T-cell (primary cell): ENCODE data around the gene ANKRD13A. TPM values are rescaled to one million over a fixed set of nuclear protein-coding genes. Genes with fewer than 3 reads are reported as not detected.

Source experiments
- ATAC-seq, 4 experiments: fragments of 200-7000 bp in 3 of 4; fragments of 150-1000 bp in 1 of 4; cut with Tn5 transposase; replicated peaks in 1 of 4; 1 replicate in 3 of 4; 2 replicates in 1 of 4; pipeline ENCODE4 v1.10.0; 2021; ENCODE audit warnings: moderate library complexity in 3 of 4, mild to moderate bottlenecking in 2 of 4, moderate number of reproducible peaks in 1 of 4
- CTCF ChIA-PET, 2 donors: fragments of 300-600 bp; sonication (Branson Sonifier 250); formaldehyde crosslinking; loops; one replicate each; lab custom pipeline; 2022; ENCODE audit warnings: antibody characterized with exemption in 2 of 2; lab: Charles Lee
- POLR2A ChIA-PET, 2 donors: fragments of 300-600 bp; sonication (Branson Sonifier 250); formaldehyde crosslinking; loops; one replicate each; lab custom pipeline; 2022; ENCODE audit warnings: antibody characterized with exemption in 2 of 2; lab: Charles Lee
- DNase-seq, 35 experiments: peaks; one replicate each; pipeline versions ENCODE4 v3.0.0 to v3.0.0-alpha.2; 2013 to 2023
- H3K27ac ChIP-seq: one replicate; pipeline ENCODE4 v1.5.1; 2013; ENCODE audit warnings: low read length
- H3K27me3 ChIP-seq, 2 experiments: replicated peaks in 1 of 2; 1 replicate in 1 of 2; 2 replicates in 1 of 2; pipeline versions ENCODE4 v1.6.1 to v1.7.0; 2013; ENCODE audit warnings: low read length in 1 of 2, mixed read lengths in 1 of 2; ENCODE audit not compliant: control insufficient read depth in 2 of 2, insufficient read depth in 2 of 2; ENCODE audit errors: extremely low read depth in 1 of 2
- H3K36me3 ChIP-seq, 2 donors: 1 replicate in 1 of 2; 2 replicates in 1 of 2; pipeline versions ENCODE4 v1.6.1 to v1.7.0; 2013; ENCODE audit warnings: low read length in 1 of 2; ENCODE audit not compliant: control insufficient read depth in 2 of 2, insufficient read depth in 1 of 2; ENCODE audit errors: extremely low read depth in 1 of 2
- H3K4me1 ChIP-seq, 2 experiments: 1 replicate in 1 of 2; 2 replicates in 1 of 2; pipeline versions ENCODE4 v1.6.1 to v1.7.0; 2013; ENCODE audit warnings: low read length in 2 of 2, mixed read lengths in 1 of 2; ENCODE audit not compliant: insufficient read depth in 2 of 2, control insufficient read depth in 1 of 2; ENCODE audit errors: extremely low read depth in 1 of 2
- H3K4me3 ChIP-seq, 2 donors: 1 replicate in 1 of 2; 2 replicates in 1 of 2; pipeline versions ENCODE4 v1.5.1 to v1.7.0; 2013; ENCODE audit warnings: mild to moderate bottlenecking in 2 of 2, low read length in 1 of 2, moderate library complexity in 1 of 2; ENCODE audit not compliant: control insufficient read depth in 1 of 2; ENCODE audit errors: extremely low read depth in 1 of 2
- H3K9me3 ChIP-seq: 2 replicates; pipeline ENCODE4 v1.7.0; 2013
- H3K27ac Mint-ChIP-seq, 2 donors: one replicate each; pipeline ENCODE4 v1.8.0; 2020 to 2021; ENCODE audit warnings: mild to moderate bottlenecking in 2 of 2, mixed read lengths in 2 of 2
- H3K27me3 Mint-ChIP-seq, 2 donors: one replicate each; pipeline ENCODE4 v1.8.0; 2021 to 2022; ENCODE audit warnings: mixed read lengths in 2 of 2
- H3K36me3 Mint-ChIP-seq: one replicate; pipeline ENCODE4 v1.8.0; 2021; ENCODE audit warnings: mixed read lengths
- H3K4me1 Mint-ChIP-seq, 3 donors: one replicate each; pipeline ENCODE4 v1.8.0; 2020 to 2022; ENCODE audit warnings: mixed read lengths in 3 of 3, mild to moderate bottlenecking in 1 of 3
- H3K4me3 Mint-ChIP-seq, 3 donors: one replicate each; pipeline ENCODE4 v1.8.0; 2020 to 2022; ENCODE audit warnings: mild to moderate bottlenecking in 3 of 3, mixed read lengths in 3 of 3, moderate library complexity in 3 of 3
- H3K9me3 Mint-ChIP-seq, 3 donors: one replicate each; pipeline ENCODE4 v1.8.0; 2020 to 2022; ENCODE audit warnings: mixed read lengths in 3 of 3
- WGBS: methylation state at CpG from one replicate; pipeline ENCODE4 v1.1.5; 2013; ENCODE audit warnings: missing lambda C conversion rate; ENCODE audit not compliant: insufficient coverage; 5-methylcytosine and 5-hydroxymethylcytosine counted together
- total RNA-seq, 35 experiments: library from RNA in 6 of 35; stranded (reverse) in 6 of 35; fragments of 120-200 nt in 1 of 35; gene quantifications; one replicate each; pipeline versions ENCODE4 v1.2.1 to v1.2.4 and lab custom pipeline; 2013 to 2026

Gene ANKRD13A
- total RNA-seq = 10 to 100 TPM; 63.8 to 87.0 (median 76.8) TPM
- 93.4 TPM for total RNA-seq (2013)
- total RNA-seq (lab: John Stamatoyannopoulos, UW) = 43.0 to 200 (median 129) reads per million in 29 experiments

DNA sequence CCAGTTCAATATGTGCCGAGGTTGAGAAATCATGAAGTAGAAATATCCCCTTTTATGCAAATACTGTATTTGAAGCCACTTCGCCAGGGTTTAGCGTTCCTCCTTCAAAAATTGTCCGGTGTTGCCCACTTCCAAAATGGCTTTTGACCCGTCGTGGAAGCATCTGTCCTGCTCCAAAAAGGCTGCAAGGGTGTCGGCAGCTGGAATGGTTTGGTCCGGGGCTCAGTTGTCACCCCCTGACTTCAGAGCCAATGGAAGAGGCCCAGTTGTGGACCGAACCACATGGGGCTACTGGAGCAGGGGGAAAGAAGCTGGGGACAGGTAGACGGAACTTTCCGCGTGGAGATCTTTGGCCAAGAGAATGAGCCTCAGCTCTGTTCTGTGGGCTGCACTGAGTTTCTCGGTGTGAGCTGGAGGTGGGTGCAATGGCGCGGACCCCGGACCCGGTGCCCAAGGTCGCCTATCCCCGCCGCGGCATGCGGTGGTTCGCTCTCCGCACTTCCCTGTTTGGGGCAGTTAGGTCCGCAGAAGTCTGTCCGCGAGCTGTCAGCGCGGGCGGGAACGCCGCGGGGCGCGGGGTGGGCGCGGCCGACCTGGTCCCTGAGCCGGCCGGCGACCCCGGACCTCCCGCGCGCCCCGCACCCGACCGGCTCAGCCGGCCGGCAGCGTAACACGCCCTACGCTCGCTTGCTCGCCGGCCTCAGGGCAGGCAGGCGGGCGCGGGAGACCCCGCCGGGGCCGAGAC is at the start of gene ANKRD13A:
Gene ANKRD13A, plus strand, starts transcription at position 527 of the 745 bp plus-strand sequence. CDS start 259 bp downstream, outside the sequence.
- peak within 1 kb of the TSS; percentile 76 to 88 for H3K4me3 ChIP-seq
- peaks cover 0 to 2% of the 10 kb centered on the region in 2 donors for H3K36me3 ChIP-seq
- Mint-ChIP-seq H3K27me3 (no peaks in the 10 kb centered on the region), H3K27ac (peak within 1 kb of the TSS; percentile 99 to 100), H3K4me3 (peak within 1 kb of the TSS; percentile 98 to 99 (median 98)), H3K9me3 (no peaks in the 10 kb centered on the region), H3K36me3 (no peaks in the 10 kb centered on the region), H3K4me1 (peaks cover 66 to 75% (median 69%) of the 10 kb centered on the region in 3 donors)
- H3K4me1 ChIP-seq = peaks cover 16 to 58% of the 10 kb centered on the region in 2 experiments
- no peaks in the 10 kb centered on the region for H3K27me3 ChIP-seq
- H3K9me3 ChIP-seq = no peaks in the 10 kb centered on the region
- under 1% methylated on average over 60 of the region's 62 CpGs for WGBS
- peak; percentile 64 to 71 (median 68) for ATAC-seq
- H3K27ac ChIP-seq = peak within 1 kb of the TSS; percentile 85
- CTCF ChIA-PET = interaction anchor here in 1 of 2 donors (0.5 to 0.6 kb wide), 2 partner anchors 114 to 571 kb away, joined by 3 to 7 read pairs; no protein-coding TSS in a partner anchor
- peak; percentile 74 to 94 (median 85) for DNase-seq
- POLR2A ChIA-PET = interaction anchor here in 1 of 2 donors (0.6 to 0.9 kb wide), 2 partner anchors 8 to 125 kb away, joined by 4 to 10 read pairs; no protein-coding TSS in a partner anchor

DNA sequence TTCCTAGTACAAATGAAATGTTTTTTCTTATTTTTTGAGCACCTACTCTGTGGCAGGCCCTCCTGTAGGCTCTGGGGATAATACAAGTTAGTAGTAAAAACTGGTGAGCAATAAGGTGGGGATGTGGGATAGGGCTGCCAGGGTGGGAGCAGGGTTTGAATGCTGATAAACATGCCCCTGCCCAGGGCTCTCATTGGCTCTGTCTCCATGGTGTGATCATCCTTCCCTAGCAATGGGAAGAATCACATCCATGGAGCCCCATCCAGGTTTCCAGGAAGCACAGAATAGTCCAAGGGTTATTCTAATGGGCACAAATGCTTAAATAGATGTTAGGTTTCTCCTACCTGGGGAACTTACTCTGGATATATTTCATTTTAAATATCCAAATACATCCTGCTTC is 48.6 kb upstream of the ANKRD13A start:
- H3K27ac Mint-ChIP-seq = peak overlapping the region in 1 of 2 donors; percentile 34
- H3K27me3 Mint-ChIP-seq = no peaks in the 10 kb centered on the region
- H3K9me3 Mint-ChIP-seq = no peaks in the 10 kb centered on the region
- peaks cover 18 to 79% of the 10 kb centered on the region in 2 donors for H3K36me3 ChIP-seq
- no peaks in the 10 kb centered on the region for H3K27me3 ChIP-seq
- H3K9me3 ChIP-seq = no peaks in the 10 kb centered on the region
- POLR2A ChIA-PET = interaction anchor here (0.5 to 1.0 kb wide), 3 partner anchors 9 to 519 kb away, joined by 3 to 8 read pairs (median 3); no protein-coding TSS in a partner anchor
- H3K4me3 Mint-ChIP-seq = no peak overlapping the region
- no peak overlapping the region for H3K4me3 ChIP-seq
- H3K27ac ChIP-seq = no peak overlapping the region
- H3K36me3 Mint-ChIP-seq = peaks cover 62% of the 10 kb centered on the region
- CTCF ChIA-PET = no interaction called here
- ATAC-seq (no peak), DNase-seq (no peak)
- peaks cover 13 to 16% of the 10 kb centered on the region in 2 experiments for H3K4me1 ChIP-seq
- peaks cover 28 to 32% (median 32%) of the 10 kb centered on the region in 3 donors for H3K4me1 Mint-ChIP-seq

DNA sequence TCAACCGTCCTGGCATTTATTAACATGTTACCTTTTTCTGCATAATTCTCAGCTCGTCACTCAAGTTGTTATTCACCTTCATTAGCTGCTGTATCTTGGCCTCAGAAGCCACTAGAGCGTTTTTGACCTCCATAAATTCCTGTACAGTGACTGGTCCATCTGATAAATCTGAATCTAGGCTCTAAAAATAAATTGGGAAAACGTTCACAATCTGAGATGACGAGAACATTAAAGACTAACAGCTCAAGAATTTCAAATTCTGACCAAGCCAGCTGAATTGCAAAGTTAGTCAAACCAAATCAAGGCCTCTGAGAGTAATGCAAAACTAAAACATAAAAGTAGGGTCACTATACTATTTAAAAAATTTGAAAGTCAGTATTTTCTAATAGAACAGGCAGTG is 48.1 kb upstream of the ANKRD13A start:
- CTCF ChIA-PET = no interaction called here

DNA sequence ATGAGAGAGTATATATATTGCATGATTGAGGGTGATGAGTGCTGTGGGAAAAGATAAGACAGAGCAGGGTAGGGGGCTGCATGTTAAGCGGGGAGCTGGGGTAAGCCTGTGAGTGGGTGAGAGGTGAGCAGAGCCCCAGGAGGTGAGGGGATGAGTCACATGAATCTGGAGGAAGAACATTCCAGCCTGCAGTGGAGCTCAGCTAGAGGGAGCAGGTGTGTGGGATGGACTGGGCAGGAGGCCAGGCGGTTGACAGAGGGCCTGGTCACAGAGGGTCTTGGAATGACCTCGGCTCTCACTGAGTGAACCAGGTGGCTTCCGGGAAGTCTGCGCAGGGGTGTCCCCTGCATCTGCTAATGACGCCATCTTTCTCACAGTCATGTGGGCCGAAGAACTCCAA is 47.5 kb upstream of the ANKRD13A start:
- Histone ChIP-seq H3K4me1 (peaks cover 9% of the 10 kb centered on the region in 2 experiments), H3K4me3 (no peak overlapping the region), H3K9me3 (no peaks in the 10 kb centered on the region), H3K36me3 (peaks cover 18 to 85% of the 10 kb centered on the region in 2 donors), H3K27me3 (no peaks in the 10 kb centered on the region), H3K27ac (no peak overlapping the region)
- Mint-ChIP-seq H3K27me3 (no peaks in the 10 kb centered on the region), H3K9me3 (no peaks in the 10 kb centered on the region), H3K27ac (no peak overlapping the region), H3K4me1 (peaks cover 22 to 27% (median 26%) of the 10 kb centered on the region in 3 donors), H3K36me3 (peaks cover 63% of the 10 kb centered on the region), H3K4me3 (no peak overlapping the region)
- ATAC-seq (no peak), DNase-seq (no peak)
- ChIA-PET POLR2A (no interaction called here), CTCF (no interaction called here)
- WGBS = 96% methylated on average over 5 of the region's 7 CpGs

More for the DNA sequence above, 48.1 kb upstream of the ANKRD13A start:
- ATAC-seq (no peak), DNase-seq (no peak)
- Mint-ChIP-seq H3K27ac (no peak overlapping the region), H3K9me3 (no peaks in the 10 kb centered on the region), H3K4me3 (no peak overlapping the region), H3K27me3 (no peaks in the 10 kb centered on the region), H3K36me3 (peaks cover 63% of the 10 kb centered on the region), H3K4me1 (peaks cover 28 to 32% (median 32%) of the 10 kb centered on the region in 3 donors)
- Histone ChIP-seq H3K27ac (no peak overlapping the region), H3K36me3 (peaks cover 18 to 82% of the 10 kb centered on the region in 2 donors), H3K4me1 (peaks cover 13 to 15% of the 10 kb centered on the region in 2 experiments), H3K27me3 (no peaks in the 10 kb centered on the region), H3K9me3 (no peaks in the 10 kb centered on the region), H3K4me3 (no peak overlapping the region)
- POLR2A ChIA-PET = interaction anchor here (0.5 to 1.0 kb wide), 2 partner anchors 9 to 14 kb away, joined by 3 to 8 read pairs; no protein-coding TSS in a partner anchor
- WGBS = 91% methylated on average over 3 of the region's 5 CpGs

DNA sequence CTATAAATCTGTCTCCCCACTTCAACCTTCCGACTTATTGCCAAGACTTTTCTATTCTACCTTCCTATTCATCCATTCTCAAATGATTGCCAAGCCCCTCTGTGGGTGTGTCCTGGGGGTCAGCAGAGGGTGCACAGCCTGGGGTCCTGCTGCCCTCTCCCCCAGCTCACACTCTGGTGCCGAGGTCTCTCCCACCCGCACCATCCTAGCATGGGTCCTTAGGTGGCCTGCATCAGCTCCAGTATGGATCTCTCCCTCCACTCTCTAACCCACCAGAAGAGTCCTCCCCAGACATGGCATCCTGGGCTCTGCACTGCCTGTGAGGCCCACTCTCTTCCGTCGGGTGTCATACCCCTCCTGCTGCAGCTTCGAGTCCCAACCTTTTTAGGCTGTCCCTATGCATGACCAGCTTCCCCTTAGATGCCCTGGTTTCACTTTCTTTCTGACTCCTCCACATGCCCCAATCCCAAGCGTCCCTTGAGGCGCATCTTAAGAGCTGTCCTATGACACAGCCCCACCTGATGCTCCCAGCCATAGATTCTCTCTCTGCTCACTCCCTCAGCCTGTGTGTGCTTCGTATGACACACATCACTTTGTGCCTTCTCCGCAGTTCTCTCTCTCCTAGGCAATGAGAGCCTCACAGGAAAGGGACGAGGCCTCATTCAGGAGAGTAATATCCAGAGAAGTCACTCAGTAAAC is 46.9 kb upstream of the ANKRD13A start:
- ChIA-PET CTCF (no interaction called here), POLR2A (no interaction called here)
- H3K4me3 ChIP-seq = no peak overlapping the region
- H3K9me3 Mint-ChIP-seq = no peaks in the 10 kb centered on the region
- ATAC-seq (no peak), DNase-seq (no peak)
- H3K27me3 ChIP-seq = no peaks in the 10 kb centered on the region
- H3K27ac ChIP-seq = no peak overlapping the region
- 87% methylated on average over 10 of the region's 11 CpGs for WGBS
- H3K4me3 Mint-ChIP-seq = no peak overlapping the region
- H3K4me1 Mint-ChIP-seq = peaks cover 17 to 21% (median 20%) of the 10 kb centered on the region in 3 donors
- peak overlapping the region; percentile 49 to 58 for H3K27ac Mint-ChIP-seq
- no peaks in the 10 kb centered on the region for H3K27me3 Mint-ChIP-seq
- no peaks in the 10 kb centered on the region for H3K9me3 ChIP-seq
- peaks cover 4 to 7% of the 10 kb centered on the region in 2 experiments for H3K4me1 ChIP-seq
- H3K36me3 ChIP-seq = peaks cover 18 to 83% of the 10 kb centered on the region in 2 donors
- peaks cover 61% of the 10 kb centered on the region for H3K36me3 Mint-ChIP-seq

DNA sequence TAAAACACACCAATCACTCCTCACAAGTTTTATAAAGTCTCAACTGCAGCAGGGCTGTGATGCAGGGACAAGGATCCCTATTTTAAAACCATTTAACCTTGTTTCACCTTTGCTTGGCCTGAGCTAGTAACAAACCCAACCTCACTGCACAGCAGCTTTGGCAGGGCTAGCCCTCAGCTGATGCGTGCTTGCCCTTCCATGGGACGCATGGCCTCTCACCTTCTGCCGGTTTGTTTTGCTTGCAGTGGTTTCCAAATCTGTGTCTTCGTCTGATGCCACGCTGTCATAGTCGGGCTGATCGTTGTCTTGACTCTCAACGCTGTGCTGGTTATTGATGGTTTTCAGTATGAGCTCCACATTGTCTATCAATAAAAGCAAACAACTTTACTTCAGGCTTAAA is 46.4 kb upstream of the ANKRD13A start:
- Mint-ChIP-seq H3K4me3 (no peak overlapping the region), H3K27me3 (no peaks in the 10 kb centered on the region), H3K36me3 (peaks cover 57% of the 10 kb centered on the region), H3K27ac (peak overlapping the region in 1 of 2 donors; percentile 58), H3K4me1 (peaks cover 11 to 16% (median 15%) of the 10 kb centered on the region in 3 donors), H3K9me3 (no peaks in the 10 kb centered on the region)
- Histone ChIP-seq H3K27me3 (no peaks in the 10 kb centered on the region), H3K27ac (no peak overlapping the region), H3K36me3 (peaks cover 18 to 81% of the 10 kb centered on the region in 2 donors), H3K4me1 (peaks cover 1 to 4% of the 10 kb centered on the region in 2 experiments), H3K4me3 (no peak overlapping the region), H3K9me3 (no peaks in the 10 kb centered on the region)
- no peak for ATAC-seq
- DNase-seq = no peak
- ChIA-PET CTCF (no interaction called here), POLR2A (no interaction called here)
- WGBS = 100% methylated on average over 3 of the region's 8 CpGs
